Measurements from ENCODE around the gene TF. TPM values are rescaled to one million over a fixed set of nuclear protein-coding genes. Genes with fewer than 3 reads are reported as not detected.

The TF gene
- total RNA-seq, 1 experiment from 2014 or later = 0.09 TPM

GRCh38 chr3:133792171-133792763, 46.1 kb downstream of the TF start:
- H2BK20ac ChIP-seq (ENCODE audit: low read depth, low read length, poor library complexity, severe bottlenecking) = no peak overlapping the region
- no peak overlapping the region for H3K9ac ChIP-seq (ENCODE audit: extremely low read depth, insufficient read length, low read length)
- peaks cover 51 to 55% of the 10 kb centered on the region in 2 experiments for H3K9me3 Mint-ChIP-seq
- H3K4ac ChIP-seq (ENCODE audit: low read depth, low read length) = no peak overlapping the region
- H3K4me1 Mint-ChIP-seq = peaks cover 3% of the 10 kb centered on the region in 2 experiments; a peak in 2 of 4 replicates
- no peak overlapping the region for H3K18ac ChIP-seq (ENCODE audit: insufficient read length, low read depth, low read length)
- H3K4me2 ChIP-seq (ENCODE audit: insufficient read depth, insufficient read length, low read length) = no peak overlapping the region
- no peaks in the 10 kb centered on the region; the same call in 1 of the 2 replicates for H3K79me2 ChIP-seq (ENCODE audit: insufficient read depth, low read length)
- no peak overlapping the region for H3K27ac Mint-ChIP-seq
- H3K4me1 ChIP-seq (ENCODE audit: insufficient read depth, low read length) = no peaks in the 10 kb centered on the region
- no peak overlapping the region for H2BK5ac ChIP-seq (ENCODE audit: insufficient read length, low read length)
- H4K5ac ChIP-seq (ENCODE audit: insufficient read length, low read depth, low read length) = no peak overlapping the region
- H3T11ph ChIP-seq (ENCODE audit: low read length) = no peak overlapping the region
- H4K20me1 ChIP-seq (ENCODE audit: control insufficient read depth, insufficient read depth, insufficient read length) = no peaks in the 10 kb centered on the region
- no peak overlapping the region for H4K8ac ChIP-seq (replicated peaks; ENCODE audit: insufficient read length, low read depth, low read length)
- no peak overlapping the region for H3K4me3 Mint-ChIP-seq
- no peak for DNase-seq
- no peak overlapping the region for H3K14ac ChIP-seq (ENCODE audit: insufficient read depth, low read length)
- no peak overlapping the region for H2BK120ac ChIP-seq (ENCODE audit: low read depth, low read length, poor library complexity, severe bottlenecking)
- TF ChIP-seq, protein P1, sequence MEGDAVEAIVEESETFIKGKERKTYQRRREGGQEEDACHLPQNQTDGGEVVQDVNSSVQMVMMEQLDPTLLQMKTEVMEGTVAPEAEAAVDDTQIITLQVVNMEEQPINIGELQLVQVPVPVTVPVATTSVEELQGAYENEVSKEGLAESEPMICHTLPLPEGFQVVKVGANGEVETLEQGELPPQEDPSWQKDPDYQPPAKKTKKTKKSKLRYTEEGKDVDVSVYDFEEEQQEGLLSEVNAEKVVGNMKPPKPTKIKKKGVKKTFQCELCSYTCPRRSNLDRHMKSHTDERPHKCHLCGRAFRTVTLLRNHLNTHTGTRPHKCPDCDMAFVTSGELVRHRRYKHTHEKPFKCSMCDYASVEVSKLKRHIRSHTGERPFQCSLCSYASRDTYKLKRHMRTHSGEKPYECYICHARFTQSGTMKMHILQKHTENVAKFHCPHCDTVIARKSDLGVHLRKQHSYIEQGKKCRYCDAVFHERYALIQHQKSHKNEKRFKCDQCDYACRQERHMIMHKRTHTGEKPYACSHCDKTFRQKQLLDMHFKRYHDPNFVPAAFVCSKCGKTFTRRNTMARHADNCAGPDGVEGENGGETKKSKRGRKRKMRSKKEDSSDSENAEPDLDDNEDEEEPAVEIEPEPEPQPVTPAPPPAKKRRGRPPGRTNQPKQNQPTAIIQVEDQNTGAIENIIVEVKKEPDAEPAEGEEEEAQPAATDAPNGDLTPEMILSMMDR (conservative IDR thresholded peaks at IDR 0.05) = no peak
- no peaks in the 10 kb centered on the region; the same call in 1 of the 2 replicates for H3K27me3 Mint-ChIP-seq (ENCODE audit: low read depth)
- no peak overlapping the region for H2AK5ac ChIP-seq (ENCODE audit: insufficient read length, low read length)
- H3K23me2 ChIP-seq (ENCODE audit: insufficient read length, low read depth, low read length, poor library complexity, severe bottlenecking) = no peaks in the 10 kb centered on the region
- no peak overlapping the region for H3K23ac ChIP-seq (ENCODE audit: insufficient read length, low read depth, low read length)
- no peak overlapping the region for H3K27ac ChIP-seq (ENCODE audit: insufficient read length, low read depth, low read length)
- no peaks in the 10 kb centered on the region for H3K27me3 ChIP-seq (ENCODE audit: insufficient read depth, low read length)
- no peak overlapping the region for H3K56ac ChIP-seq (ENCODE audit: insufficient read length, low read depth, low read length)
- H2BK15ac ChIP-seq (ENCODE audit: low read depth, low read length) = no peak overlapping the region
- H2BK12ac ChIP-seq (ENCODE audit: insufficient read length, low read depth, low read length) = no peak overlapping the region
- H3K9me3 ChIP-seq (ENCODE audit: control insufficient read depth, low read depth, low read length) = peaks cover 6% of the 10 kb centered on the region
- no peaks in the 10 kb centered on the region for H3K79me1 ChIP-seq (ENCODE audit: insufficient read depth, low read depth, low read length, poor library complexity, severe bottlenecking)
- no peak overlapping the region for H2AFZ ChIP-seq (ENCODE audit: low read length)
- no CpG with 5 or more reads among the region's 9 CpGs for WGBS (ENCODE audit: extremely low coverage, insufficient read length, low lambda C conversion rate)
- H3K36me3 Mint-ChIP-seq (ENCODE audit: insufficient read depth in 1 of 3, low read depth in 3 of 3) = peaks cover 17 to 34% (median 25%) of the 10 kb centered on the region in 3 experiments
- no peak overlapping the region for H4K91ac ChIP-seq (ENCODE audit: insufficient read length, low read depth, low read length)

Data from H9 (cell line).